AG08396 (cell line): ENCODE measurements around the gene ANP32D.
"Not testable (repeated sequence)": the region's sequence is repeated elsewhere in the genome, so short reads cannot be mapped to it uniquely, and the experiment has no call there.

Source experiments
- DNase-seq: peaks from one replicate; pipeline ENCODE4 v3.0.0; 2012; ENCODE audit warnings: low spot score, mixed read lengths

ANP32D gene

DNA sequence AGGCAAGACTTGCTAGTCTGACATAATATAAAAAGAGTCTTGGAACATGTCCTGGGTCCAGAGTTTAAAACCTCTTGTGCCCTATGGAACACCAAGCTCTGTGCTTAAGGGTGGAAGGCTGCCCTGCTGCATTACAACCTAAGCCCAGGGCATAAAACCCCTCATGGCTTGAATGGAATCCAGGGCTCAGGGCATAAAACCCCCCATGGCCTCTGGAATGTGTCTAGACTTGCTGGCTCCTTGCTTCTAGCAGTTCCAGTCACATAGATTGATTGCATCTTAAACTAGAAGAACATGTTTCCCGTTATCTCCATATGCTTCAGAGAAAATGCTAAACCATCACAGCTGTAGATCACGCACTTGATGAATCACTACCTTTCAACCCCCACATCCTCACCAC, 34.5 kb downstream of the ANP32D start:
- not testable (repeated sequence) for DNase-seq

DNA sequence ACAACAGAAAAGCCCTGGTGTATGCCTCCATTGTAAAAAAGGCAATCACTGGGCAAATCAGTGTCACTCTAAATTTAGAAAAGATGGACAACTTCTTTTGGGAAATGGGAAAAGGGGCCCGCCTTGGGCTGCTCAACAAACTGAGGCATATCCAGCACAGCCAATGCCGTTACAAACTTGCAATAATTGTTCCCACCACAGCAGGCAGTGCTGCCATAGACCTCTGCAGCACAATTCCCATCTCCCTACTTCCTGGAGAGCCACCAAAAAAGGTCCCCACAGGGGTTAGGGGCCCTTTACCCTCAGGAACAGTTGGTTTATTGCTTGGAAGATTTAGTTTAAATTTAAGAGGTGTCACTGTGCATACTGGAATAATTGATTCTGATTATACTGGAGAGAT, 36.6 kb downstream of the ANP32D start:
- no peak for DNase-seq

DNA sequence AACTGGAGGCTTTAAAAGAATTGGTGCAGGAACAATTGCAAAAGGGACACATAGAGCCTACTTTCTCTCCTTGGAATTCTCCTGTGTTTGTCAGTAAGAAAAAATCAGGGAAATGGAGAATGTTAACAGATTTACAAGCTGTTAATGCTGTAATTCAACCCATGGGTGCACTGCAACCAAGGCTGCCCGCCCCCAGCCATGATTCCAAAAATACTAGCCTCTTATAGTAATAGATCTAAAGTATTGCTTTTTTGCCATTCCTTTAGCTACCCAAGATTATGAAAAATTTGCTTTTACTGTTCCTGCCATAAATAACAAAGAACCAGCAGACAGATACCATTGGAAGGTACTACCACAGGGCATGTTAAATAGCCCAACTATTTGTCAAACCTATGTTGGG, 37.8 kb downstream of the ANP32D start:
- no peak for DNase-seq

DNA sequence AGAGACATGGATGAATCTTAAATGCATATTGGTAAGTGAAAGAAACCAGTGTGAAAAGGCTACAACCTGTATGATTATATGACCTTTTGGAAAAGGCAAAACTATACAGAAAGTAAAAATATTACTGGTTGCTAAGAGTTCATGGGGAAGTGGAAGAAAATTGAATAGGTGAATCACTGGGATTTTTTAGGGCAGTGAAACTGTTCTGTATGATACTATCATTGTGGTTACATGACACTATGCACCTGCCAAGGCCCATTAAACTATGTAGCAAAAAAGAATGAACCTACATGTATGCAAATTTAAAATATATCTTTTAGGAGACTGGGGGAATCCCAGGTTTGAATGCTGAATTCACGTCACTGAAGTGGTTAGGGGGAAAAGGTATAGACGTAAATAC, 40.5 kb downstream of the ANP32D start:
- no peak for DNase-seq

DNA sequence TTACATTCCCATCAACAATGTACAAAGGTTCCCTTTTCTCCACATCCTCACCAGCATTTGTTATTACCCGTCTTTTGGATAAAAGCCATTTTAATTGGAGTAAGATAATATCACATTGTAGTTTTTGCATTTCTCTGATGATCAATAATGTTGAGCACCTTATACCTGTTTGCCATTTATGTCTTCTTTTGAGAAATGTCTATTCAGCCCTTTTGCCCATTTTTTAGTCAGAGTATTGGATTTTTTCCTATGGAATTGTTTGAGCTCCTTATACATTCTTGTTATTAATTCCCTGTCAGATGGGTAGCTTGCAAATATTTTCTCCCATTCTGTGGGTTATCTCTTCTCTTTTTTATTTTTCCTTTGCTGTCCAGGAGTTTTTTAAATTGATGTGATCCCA, 42.4 kb downstream of the ANP32D start:
- no peak for DNase-seq

DNA sequence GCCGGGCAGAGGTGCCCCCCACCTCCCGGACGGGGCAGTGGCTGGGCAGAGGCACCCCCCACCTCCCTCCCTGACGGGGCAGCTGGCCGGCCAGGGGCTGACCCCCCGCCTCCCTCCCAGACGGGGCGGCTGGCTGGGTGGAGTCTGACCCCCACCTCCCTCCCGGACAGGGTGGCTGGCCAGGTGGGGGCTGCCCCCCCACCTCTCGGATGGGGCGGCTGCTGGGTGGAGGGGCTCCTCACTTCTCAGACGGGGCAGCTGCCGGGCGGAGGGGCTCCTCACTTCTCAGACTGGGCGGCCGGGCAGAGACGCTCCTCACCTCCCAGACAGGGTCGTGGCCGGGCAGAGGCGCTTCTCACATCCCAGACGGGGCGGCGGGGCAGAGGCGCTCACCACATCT, 48.0 kb downstream of the ANP32D start:
- not testable (repeated sequence) for DNase-seq
